Kidney epithelial cell (primary cell): ENCODE results near the gene GCK. TPM values are rescaled to one million over a fixed set of nuclear protein-coding genes. Genes with fewer than 3 reads are reported as not detected.

Source experiments
- DNase-seq: peaks from one replicate; pipeline ENCODE4 v3.0.0-alpha.2; 2010; ENCODE audit warnings: low read depth
- H3K27me3 ChIP-seq: 2 replicates; pipeline ENCODE4 v1.6.0; 2011; ENCODE audit warnings: low read length; ENCODE audit not compliant: control insufficient read depth, insufficient read depth
- H3K36me3 ChIP-seq: 2 replicates; pipeline ENCODE4 v1.5.1; 2011; ENCODE audit warnings: low read length; ENCODE audit not compliant: control insufficient read depth, insufficient read depth
- H3K4me3 ChIP-seq: 2 replicates; pipeline ENCODE4 v1.5.1; 2011; ENCODE audit warnings: low read depth, mild to moderate bottlenecking, control low read depth, low read length
- total RNA-seq: library from RNA; depleted of rRNA; stranded (reverse); fragments of >200 nt; gene quantifications from 2 replicates; pipeline ENCODE4 v1.2.3, GENCODE V29; 2015
- TF ChIP-seq, protein P1 (sequence below): IDR thresholded peaks from 2 replicates; pipeline ENCODE4 v1.5.1; 2011; ENCODE audit warnings: mild to moderate bottlenecking, moderate library complexity, low read length, control low read depth, inconsistent platforms; ENCODE audit not compliant: insufficient read depth, poor library complexity, severe bottlenecking

Gene GCK
- total RNA-seq, 1 donor from 2014 or later = 2.3 TPM

GRCh38 chr7:44157116-44158080 lies 31.8 kb downstream of the GCK start:
- TF ChIP-seq, protein P1, sequence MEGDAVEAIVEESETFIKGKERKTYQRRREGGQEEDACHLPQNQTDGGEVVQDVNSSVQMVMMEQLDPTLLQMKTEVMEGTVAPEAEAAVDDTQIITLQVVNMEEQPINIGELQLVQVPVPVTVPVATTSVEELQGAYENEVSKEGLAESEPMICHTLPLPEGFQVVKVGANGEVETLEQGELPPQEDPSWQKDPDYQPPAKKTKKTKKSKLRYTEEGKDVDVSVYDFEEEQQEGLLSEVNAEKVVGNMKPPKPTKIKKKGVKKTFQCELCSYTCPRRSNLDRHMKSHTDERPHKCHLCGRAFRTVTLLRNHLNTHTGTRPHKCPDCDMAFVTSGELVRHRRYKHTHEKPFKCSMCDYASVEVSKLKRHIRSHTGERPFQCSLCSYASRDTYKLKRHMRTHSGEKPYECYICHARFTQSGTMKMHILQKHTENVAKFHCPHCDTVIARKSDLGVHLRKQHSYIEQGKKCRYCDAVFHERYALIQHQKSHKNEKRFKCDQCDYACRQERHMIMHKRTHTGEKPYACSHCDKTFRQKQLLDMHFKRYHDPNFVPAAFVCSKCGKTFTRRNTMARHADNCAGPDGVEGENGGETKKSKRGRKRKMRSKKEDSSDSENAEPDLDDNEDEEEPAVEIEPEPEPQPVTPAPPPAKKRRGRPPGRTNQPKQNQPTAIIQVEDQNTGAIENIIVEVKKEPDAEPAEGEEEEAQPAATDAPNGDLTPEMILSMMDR = no peak

DNA sequence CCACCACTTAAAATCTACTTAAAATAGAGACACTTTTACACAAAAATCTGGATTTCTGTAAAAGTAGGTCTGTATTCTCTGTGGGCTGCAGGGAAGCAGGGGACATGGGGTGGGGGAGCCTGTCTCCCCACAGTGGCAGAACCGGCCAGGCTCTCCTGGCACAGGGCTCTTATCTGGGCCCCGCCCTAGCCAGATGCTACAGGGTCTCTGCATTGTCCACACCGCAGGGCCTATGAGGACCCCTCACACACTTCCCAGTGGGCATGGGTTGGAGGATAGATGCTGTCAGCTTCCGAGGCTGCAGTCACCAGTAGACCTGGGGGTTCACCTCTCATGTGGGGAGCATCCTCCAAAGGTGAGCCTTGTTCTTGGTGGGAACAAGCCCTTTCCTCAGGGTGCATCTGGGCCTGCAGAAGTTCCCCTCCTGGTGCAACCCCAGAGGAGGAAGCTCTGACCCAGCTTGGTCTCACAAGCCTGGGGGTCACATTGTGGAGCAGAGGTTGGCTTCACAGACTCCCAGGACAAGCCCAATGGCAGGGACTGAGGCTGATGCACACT lies 32.7 kb downstream of the GCK start:
- TF ChIP-seq, protein P1 = no peak
- no peak for DNase-seq
- H3K4me3 ChIP-seq = no peak overlapping the region
- no peaks in the 10 kb centered on the region for H3K27me3 ChIP-seq
- no peaks in the 10 kb centered on the region for H3K36me3 ChIP-seq

More at GRCh38 chr7:44157116-44158080, 31.8 kb downstream of the GCK start:
- no peak for DNase-seq
- no peaks in the 10 kb centered on the region for H3K36me3 ChIP-seq
- H3K27me3 ChIP-seq = no peaks in the 10 kb centered on the region
- no peak overlapping the region for H3K4me3 ChIP-seq

GRCh38 chr7:44155191-44156185 lies 33.8 kb downstream of the GCK start:
- H3K4me3 ChIP-seq = no peak overlapping the region
- H3K27me3 ChIP-seq = no peaks in the 10 kb centered on the region
- no peaks in the 10 kb centered on the region for H3K36me3 ChIP-seq
- TF ChIP-seq, protein P1 = no peak
- no peak for DNase-seq

DNA sequence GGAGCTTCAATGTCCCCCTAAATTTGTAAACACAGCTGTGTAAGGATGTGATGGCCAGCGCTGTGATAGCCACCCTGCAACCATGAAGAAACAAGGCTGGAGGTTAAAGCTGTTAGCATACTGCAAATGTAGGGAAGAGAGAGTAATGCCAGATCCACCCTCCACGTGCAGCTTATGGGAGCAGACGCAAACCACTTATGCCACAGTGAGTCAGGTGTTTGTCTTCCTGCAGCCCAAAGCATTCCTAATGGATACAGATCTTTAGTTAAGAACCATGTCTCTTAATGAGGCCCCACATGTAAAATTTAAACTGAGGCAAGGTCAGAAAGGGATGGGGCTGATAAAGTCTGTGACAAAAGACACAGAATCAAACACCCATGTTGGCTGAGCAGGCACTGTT lies 34.5 kb downstream of the GCK start:
- H3K27me3 ChIP-seq = no peaks in the 10 kb centered on the region
- DNase-seq = no peak
- H3K36me3 ChIP-seq = no peaks in the 10 kb centered on the region
- TF ChIP-seq, protein P1 = no peak
- no peak overlapping the region for H3K4me3 ChIP-seq

DNA sequence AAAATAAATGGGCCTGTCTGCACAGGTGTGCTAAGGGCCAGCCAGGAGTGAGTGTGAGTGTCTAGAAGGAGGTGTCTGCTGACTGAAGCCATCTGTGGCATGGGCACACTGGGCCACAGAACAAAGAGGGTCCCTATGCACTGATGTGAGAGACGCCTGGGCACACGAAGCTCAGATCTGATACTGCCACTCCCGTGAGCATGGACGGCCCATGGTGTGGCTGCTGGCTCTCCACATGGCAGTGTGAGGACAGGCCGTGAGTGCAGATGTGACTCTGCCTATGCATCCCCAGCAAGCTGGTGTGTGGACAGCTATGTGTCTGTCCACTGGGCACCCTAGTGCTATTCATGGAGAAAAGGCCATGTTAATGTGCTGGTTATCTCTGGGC lies 35.3 kb downstream of the GCK start:
- Histone ChIP-seq H3K4me3 (no peak overlapping the region), H3K27me3 (no peaks in the 10 kb centered on the region), H3K36me3 (no peaks in the 10 kb centered on the region)
- TF ChIP-seq, protein P1 = no peak
- DNase-seq = no peak
